ENCODE measurements around the gene ZSCAN10.
"Not testable (repeated sequence)": the region's sequence is repeated elsewhere in the genome, so short reads cannot be mapped to it uniquely, and the experiment has no call there.

The ZSCAN10 gene

DNA sequence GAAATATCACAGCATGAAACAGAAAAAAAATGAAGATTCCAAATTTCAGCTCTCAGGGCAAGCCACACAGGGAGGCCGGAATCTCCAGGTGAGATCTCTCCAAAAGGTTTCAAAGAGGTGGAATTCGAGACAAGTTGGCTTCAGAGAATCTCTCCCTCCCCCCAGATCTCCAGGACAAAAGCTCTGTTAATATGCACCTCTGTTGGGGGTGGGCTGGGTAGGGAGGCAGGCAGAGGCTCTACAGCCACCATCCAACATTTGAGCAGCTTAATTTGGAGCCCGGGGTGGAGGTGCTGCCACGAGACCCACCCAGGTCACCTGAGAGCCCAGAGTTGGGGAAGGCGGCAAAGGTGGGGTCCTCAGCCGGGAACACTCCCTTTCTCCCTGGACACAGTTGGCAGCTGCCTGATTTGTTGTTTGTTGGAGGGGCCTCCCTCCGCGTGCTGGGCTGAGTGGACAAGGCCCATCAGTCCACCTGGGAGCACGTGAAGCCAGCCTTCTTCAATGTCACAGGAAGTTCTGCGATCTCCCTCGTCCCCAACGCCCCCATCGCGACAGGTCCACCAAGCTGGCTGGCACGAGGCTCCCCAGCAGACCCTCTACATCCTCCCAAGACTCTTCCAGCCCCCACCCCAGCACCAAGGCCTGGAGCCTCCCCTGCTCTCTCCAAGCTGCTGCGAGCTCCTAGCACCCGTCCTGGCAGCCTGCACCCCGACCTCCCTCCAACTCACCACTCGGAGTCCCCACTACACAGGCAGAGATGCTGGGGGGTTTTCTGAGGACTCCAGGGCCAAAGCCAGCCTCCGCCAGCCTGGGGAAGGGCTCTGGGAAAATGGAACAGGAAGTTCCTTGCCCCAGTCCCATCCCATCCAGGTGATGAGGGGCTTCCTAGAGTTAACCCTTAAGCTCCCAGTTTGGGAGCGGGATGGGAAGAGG is at the start of gene ZSCAN10:
ZSCAN10 (minus strand) TSS at position 836 of the 936 bp plus-strand sequence. CDS start 6,357 bp downstream, outside the sequence.
- DNase-seq (ENCODE audit: low read depth) = no peak

- DNase-seq (ENCODE audit: low read depth) = no peak
Measured at GRCh38 chr16:3148256-3149192, 49.4 kb upstream of the ZSCAN10 start.

- no peak for DNase-seq (ENCODE audit: low read depth)
Measured at GRCh38 chr16:3147757-3148104, 48.6 kb upstream of the ZSCAN10 start.

- DNase-seq (ENCODE audit: low read depth) = no peak
Measured at GRCh38 chr16:3147046-3147756, 48.1 kb upstream of the ZSCAN10 start.

DNA sequence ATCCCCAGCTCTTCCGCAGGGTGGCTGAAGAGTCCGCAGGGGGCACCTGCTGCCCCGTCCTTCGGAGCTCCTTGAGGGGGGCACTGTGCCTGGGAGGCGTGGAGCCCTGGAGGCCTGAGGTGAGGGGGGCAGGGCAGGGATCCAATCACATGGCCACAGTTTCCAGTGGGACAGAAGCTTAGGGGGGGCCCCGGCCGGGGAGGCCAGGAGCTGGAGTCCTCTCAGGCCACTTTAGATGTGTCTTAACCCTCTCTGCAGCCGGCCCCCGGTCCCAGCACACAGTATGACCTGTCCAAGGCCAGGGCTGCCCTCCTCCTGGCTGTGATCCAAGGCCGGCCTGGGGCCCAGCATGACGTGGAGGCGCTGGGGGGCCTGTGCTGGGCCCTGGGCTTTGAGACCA is 46.6 kb upstream of the ZSCAN10 start:
- no peak for DNase-seq (ENCODE audit: low read depth)

DNA sequence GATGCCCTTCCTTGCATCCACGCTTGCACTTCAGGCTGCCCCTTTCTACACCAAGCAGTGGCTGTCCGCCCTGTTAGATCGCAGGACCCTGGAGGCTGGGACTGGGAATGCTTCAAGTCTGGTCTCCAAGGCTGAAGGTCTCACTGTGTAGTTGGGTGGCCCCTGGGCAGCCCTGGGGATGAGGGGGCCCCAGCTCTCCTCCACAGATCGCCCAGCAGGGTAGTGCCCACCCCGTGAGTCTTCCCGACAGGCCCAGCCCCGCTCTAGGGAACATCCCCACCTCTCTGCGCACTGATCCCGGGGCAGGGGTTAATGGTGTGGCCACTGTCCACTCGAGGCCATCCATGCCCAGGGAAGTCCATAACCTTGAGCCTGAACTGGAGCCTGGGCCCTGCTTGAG is 46.1 kb upstream of the ZSCAN10 start:
- no peak for DNase-seq (ENCODE audit: low read depth)

DNA sequence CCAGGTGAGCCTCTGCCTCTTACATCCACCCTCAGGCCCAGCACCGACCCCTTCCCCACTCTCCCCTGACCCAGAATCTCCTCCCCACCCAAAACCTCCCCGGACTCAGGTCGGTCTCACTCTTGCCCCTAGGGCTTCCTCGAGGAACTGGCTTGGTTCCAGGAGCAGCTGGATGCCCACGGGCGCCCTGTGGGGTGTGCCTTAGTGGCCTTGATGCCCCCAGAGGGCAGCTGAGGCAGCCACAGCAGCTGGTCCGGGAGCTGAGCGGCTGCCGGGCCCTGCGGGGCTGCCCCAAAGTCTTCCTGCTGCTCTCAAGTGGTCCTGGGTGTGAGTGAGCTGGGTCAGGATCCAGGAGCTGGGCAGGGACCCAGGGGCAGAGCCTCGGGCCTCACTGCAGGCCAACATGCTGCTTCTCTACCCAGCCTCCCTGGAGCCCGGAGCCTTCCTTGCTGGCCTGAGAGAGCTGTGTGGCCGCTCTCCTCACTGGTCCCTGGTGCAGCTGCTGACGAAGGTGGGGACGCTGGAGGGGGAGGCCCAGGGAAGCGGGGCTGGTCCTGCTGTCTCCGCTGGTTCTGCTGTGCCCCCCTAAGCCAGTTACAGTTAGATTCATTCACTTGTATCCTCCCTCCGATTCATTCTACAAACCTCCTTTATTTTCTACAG is 45.4 kb upstream of the ZSCAN10 start:
- no peak for DNase-seq (ENCODE audit: low read depth)

DNA sequence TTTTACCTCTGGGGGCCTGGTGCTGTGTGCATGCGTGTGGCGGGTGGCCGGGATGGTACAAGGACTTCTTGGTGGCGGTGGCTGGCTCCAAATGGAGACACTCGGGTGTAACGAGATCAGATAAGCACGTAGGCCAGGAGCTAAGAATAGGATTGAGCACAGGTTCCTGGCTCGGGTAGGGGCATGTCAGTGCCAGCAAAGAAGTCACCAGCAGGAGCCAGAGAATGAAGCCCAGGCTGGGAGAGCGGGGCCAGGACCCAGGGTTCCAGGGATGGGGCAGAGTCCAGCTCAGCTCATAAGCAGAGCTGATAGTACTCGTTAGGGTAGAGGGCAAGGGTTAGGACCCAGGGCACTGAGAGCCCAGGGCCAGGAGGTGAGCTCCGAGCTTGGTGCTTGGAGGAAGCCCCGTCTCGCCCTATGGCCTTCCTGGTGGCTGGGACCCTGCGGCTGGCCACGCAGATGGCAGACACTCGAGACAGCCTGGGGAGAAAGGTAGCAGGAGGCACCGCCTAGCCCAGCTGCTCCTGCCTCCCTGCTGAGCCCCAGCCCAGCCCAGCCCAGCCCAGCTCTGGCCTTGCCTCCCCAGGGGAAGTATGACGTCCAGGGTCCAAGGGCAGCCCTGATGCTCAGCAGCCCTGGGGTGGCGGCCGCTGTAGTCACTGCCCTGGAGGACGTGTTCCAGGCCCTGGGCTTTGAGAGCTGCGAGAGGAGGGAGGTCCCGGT is 44.7 kb upstream of the ZSCAN10 start:
- DNase-seq (ENCODE audit: low read depth) = no peak

DNA sequence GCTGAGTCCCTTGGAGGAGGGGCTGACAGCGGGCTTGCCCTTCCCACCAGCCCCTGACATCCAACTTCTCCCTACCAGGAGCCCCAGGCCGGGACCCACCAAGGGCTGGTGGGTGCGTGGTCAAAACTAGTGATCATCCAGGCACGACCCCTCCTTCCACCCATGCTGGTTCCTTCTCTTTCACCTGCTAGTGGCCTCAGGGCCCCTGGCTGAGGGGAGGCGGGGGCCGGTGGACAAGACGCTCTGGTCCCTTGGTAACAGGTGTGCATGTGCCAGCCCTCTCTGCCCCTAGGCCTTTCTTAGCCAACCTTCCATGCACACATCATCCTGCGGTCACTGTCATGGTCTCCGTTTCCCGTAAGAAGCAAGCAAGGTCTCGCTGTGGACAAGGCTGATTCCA is 44.1 kb upstream of the ZSCAN10 start:
- DNase-seq (ENCODE audit: low read depth) = no peak

DNA sequence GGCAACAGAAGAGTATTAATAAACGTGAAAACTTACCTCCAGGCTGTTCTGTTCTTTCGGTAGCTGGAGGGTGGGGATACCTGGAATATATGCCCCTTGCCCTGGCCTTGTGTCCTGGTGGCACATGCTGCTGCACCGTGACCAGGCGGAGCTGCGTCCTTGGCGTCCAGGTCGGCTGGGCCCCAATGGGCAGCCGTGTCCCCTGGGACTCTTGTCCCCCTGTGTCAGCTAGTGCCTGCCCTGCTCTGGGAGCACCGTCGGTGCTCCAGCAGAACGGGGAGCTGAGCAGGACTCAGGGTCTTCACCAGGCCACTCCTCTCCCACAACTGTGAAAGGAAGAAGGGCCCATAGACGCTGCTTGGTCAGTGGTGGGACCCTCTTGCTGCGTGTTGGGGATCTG is 43.7 kb upstream of the ZSCAN10 start:
- DNase-seq (ENCODE audit: low read depth) = no peak

DNA sequence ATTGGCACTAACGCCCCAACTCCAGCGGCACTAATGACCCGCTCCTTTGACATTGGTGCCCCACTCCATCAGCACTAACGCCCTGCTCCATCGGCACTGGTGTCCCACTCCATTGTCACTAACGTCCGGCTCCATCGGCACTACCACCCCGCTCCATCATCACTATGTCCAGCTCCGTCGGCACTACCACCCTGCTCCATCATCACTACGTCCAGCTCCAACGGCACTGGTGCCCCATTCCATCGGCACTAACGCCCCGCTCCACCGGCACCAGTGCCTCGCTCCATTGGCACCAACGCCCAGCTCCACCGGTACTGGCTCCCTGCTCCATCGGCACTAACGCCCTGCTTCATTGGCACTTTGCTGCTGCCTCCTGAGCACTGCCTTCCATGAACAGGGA is 43.2 kb upstream of the ZSCAN10 start:
- DNase-seq (ENCODE audit: low read depth) = no peak

- DNase-seq (ENCODE audit: low read depth) = no peak
Measured at GRCh38 chr16:3141781-3142311, 42.8 kb upstream of the ZSCAN10 start.

DNA sequence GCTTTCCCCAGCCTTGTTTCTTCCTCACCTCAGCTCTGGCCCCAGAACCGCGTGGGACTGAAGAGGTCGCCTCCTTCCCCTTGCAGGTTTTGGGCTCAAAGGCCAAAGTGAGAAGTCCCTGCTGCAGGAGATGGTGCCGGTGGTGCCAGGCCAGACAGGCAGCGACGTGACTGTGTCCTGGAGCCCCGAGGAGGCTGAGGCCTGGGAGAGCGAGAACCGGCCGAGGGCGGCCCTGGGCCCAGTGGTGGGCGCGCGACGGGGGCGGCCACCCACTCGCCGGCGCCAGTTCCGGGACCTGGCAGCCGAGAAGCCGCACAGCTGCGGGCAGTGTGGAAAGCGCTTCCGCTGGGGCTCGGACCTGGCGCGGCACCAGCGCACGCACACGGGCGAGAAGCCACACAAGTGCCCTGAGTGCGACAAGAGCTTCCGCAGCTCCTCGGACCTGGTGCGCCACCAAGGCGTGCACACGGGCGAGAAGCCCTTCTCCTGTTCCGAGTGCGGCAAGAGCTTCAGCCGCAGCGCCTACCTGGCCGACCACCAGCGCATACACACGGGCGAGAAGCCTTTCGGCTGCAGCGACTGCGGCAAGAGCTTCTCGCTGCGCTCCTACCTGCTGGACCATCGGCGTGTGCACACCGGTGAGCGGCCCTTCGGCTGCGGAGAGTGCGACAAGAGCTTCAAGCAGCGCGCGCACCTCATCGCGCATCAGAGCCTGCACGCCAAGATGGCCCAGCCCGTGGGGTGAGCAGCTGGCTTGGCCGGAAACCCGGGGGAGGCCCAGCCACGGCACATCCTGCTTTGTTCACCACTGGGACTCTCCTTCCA is 41.7 kb upstream of the ZSCAN10 start:
- no peak for DNase-seq (ENCODE audit: low read depth)

- not testable (repeated sequence) for DNase-seq (ENCODE audit: low read depth)
Measured at GRCh38 chr16:3139561-3139960, 40.5 kb upstream of the ZSCAN10 start.

GRCh38 chr16:3138823-3139426 is 39.8 kb upstream of the ZSCAN10 start:
- no peak for DNase-seq (ENCODE audit: low read depth)

DNA sequence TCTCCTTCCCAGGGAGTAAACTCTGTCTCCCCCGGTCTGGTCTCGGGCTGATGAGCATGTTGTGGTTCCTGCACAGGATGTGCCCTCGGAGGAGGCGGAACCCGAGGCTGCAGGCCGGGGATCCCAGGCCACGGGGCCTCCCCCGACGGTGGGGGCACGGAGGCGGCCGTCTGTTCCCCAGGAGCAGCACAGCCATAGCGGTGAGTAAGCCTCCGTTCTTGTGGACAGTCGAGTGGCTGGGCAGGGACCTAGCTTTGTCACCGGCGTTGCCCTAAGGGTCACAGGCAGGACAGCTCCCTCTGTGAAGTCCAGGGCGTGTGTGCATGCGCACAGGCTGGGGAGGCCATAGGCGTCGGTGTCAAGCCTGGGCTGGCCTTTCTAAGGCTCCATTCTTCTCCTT is 39.2 kb upstream of the ZSCAN10 start:
- no peak for DNase-seq (ENCODE audit: low read depth)

DNA sequence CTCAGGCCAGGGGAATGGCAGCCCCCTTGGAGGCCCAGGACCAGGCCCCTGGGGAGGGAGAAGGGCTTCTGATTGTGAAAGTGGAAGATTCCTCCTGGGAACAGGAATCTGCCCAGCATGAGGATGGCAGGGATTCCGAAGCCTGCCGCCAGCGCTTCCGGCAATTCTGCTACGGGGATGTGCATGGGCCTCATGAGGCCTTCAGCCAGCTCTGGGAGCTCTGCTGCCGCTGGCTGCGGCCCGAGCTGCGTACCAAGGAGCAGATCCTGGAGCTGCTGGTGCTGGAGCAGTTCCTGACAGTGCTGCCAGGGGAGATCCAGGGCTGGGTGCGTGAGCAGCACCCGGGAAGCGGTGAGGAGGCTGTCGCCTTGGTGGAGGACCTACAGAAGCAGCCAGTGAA is 38.2 kb upstream of the ZSCAN10 start:
- no peak for DNase-seq (ENCODE audit: low read depth)

DNA sequence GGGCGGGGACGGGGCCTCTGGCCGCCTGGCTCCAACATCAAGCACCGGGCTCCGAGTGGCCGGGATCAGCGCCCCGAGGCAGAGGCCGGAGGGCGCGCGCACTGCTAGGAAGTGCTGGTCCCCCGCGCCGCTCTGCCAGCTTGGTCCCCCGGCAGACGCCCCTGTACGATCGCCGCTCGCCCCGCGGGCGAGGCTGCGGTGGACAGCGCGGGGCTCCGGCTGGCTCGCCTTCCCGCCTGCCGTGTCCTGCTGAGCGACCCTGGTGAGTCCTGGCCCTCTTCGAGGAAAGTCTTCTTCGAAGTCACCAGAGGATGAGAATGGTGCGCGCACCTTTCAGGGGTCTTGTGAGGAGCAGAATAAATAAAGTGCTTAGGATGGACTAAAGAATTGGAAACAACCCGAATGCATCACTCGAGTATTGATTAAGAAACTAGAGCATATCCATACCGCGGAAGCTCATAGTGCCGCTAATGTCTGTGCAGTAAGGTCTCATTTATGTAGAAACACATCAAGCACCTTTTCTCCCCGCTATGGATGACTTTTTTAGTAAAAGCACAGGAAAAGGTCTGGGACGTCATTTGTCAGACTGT is 36.1 kb upstream of the ZSCAN10 start:
- no peak for DNase-seq (ENCODE audit: low read depth)

Measured in GM04504 (cell line).